NCI-H2171 treated with DMSO at 0.1 percent for 48 hours (cell line): ENCODE results near the gene TAF11L14.
"Not testable (repeated sequence)": the region's sequence is repeated elsewhere in the genome, so short reads cannot be mapped to it uniquely, and the experiment has no call there.

Source experiments
- DNase-seq: peaks from one replicate; lab custom pipeline; 2025; lab: John Stamatoyannopoulos, UW

Gene TAF11L14

DNA sequence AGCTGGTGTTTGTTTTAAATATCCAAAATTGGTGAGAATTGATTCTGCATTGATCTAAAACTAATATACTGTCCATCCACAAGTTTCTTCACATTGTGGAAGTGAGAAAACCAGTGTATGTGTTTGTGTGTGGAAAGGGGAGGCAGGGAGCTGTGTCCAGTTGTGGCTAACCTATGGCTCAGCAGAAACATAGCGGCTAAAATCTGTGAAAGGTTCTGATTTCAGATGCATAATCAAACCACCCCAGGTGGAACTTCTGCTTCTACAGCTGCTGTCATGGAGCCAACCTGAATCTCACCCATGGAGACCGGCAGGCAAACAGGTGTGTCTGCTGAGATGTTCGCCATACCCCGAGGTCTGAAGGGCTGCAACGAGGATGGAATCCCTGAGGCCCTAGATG, at the start of gene TAF11L14:
TAF11L14 (plus strand) TSS at position 301 of the 400 bp plus-strand sequence.
- no peak for DNase-seq

GRCh38 chr5:17585658-17586057, 48.6 kb upstream of the TAF11L14 start, which contains the start of gene TAF11L7:
Gene TAF11L7 (minus strand): TSS chr5:17585758.
- DNase-seq, result not testable (repeated sequence)

GRCh38 chr5:17590860-17591259, 43.4 kb upstream of the TAF11L14 start, which contains the start of gene TAF11L8:
Gene TAF11L8 (minus strand): TSS chr5:17590960.
- DNase-seq, result not testable (repeated sequence)

DNA sequence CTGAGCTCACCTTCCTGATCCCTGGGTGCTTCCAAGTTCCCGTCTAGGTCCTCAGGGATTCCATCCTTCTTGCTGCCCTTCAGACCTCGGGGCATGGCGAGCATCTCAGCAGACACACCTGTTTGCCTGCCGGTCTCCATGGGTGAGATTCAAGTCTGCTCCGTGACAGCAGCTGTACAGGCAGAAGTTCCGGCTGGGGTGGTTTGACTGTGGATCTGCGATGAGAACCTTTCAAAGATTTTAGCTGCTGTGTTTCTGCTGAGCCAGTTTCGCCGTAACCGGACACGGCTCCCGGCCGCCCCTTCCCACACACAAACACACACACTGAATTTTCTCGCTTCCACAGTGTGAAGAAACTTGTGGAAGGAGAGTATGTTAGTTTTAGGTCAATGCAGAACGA, 40.0 kb upstream of the TAF11L14 start, which contains the start of gene TAF11L9:
TAF11L9 (minus strand) TSS at position 140 of the 400 bp plus-strand sequence.
- DNase-seq, result not testable (repeated sequence)

GRCh38 chr5:17597728-17598127, 36.5 kb upstream of the TAF11L14 start, which contains the start of gene TAF11L10:
Gene TAF11L10 (minus strand): TSS chr5:17597828.
- not testable (repeated sequence) for DNase-seq

GRCh38 chr5:17603880-17604279, 30.4 kb upstream of the TAF11L14 start, which contains the start of gene TAF11L11:
Gene TAF11L11 (plus strand): TSS chr5:17604183.
- DNase-seq, result not testable (repeated sequence)

- no peak for DNase-seq
Observed at GRCh38 chr5:17604951-17605350, 29.3 kb upstream of the TAF11L14 start.

- DNase-seq, result not testable (repeated sequence)
Observed at GRCh38 chr5:17607461-17607860, 26.8 kb upstream of the TAF11L14 start.

DNA sequence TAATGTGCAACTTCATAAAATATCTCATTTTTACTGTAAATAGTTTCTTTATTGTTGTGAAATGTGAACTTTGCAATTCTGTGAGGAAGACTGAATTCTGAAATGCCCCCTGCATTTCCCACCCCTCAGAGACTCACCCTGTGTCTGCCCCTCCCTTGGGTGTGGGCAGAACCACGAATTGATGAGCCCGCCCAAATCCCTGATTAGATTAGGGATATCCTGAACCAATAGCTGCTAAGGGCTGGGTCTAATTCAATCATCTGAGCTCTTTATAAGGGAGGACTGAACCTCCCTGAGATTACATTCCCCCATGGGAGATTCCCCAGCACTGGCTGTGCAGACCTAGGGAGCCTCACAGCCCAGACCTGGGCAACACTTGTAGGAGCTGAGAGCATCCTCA, 24.2 kb upstream of the TAF11L14 start, which contains the start of gene TAF11L12:
TAF11L12 (plus strand) TSS at position 301 of the 400 bp plus-strand sequence.
- DNase-seq, result not testable (repeated sequence)

DNA sequence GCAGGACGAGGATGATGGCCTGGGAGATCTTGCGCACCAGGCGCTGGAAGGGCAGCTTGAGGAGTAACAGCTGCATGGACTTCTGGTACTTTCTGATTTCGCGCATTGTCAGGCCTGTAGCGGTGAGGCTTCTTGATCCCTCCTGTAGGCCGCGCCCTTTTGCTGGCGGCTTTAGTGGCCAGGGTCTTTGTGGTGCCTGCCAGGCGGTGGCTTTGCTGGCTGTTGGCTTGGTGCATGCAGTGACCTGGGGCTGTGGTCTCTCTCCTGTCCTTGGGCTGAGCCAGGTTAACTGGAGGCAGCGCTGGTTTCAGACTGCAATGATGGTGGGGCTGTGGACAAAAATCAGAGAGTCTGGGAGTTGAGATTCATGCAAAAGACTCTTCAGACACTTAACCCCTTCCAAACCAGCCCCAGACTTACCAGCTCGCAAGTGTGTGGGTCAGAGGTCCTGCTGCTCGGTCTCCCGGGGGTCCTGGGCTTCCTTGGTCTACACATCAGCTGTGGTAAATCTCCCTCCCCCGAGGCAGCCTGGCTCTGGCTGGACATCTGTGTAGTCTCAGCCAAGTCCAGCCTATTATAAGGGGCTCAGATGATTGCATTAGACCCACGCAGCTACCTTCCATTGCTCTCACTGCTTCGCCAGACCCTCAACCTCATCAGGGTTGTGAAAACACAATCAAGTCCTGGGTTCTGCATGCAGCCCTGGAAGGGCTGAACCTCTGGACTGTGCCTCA, 19.2 kb upstream of the TAF11L14 start:
- DNase-seq, result no peak

GRCh38 chr5:17619354-17619753, 14.9 kb upstream of the TAF11L14 start:
- DNase-seq, result no peak

DNA sequence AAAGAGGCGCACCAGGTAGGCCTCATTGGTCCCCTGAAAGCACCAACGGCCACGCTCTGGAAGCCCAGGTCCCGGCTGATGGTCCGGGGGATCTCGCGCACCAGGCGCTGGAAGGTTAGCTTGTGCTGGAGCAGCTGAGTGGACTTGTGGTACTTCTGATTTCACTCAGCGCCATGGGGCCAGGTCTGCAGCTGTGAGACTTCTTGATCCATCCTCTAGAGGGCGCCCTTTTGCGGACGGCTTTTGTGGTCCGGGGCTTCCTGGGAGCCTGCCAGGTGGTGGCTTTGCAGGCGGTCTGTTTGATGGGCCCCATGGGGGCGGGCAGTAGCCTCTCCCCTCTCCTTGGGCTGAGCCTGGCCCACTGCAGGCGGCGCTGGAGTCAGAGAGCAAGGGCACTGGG, 13.6 kb upstream of the TAF11L14 start:
- DNase-seq, result no peak

- no peak for DNase-seq
Observed at GRCh38 chr5:17625686-17626085, 8.6 kb upstream of the TAF11L14 start.

DNA sequence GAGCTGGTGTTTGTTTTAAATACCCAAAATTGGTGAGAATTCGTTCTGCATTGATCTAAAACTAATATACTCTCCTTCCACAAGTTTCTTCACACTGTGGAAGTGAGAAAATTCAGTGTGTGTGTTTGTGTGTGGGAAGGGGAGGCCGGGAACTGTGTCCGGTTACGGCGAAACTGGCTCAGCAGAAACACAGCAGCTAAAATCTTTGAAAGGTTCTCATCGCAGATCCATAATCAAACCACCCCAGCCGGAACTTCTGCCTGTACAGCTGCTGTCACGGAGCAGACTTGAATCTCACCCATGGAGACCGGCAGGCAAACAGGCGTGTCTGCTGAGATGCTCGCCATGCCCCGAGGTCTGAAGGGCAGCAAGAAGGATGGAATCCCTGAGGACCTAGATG, 2.5 kb upstream of the TAF11L14 start, which contains the start of gene TAF11L13:
TAF11L13 (plus strand) TSS at position 301 of the 400 bp plus-strand sequence.
- DNase-seq, result not testable (repeated sequence)

DNA sequence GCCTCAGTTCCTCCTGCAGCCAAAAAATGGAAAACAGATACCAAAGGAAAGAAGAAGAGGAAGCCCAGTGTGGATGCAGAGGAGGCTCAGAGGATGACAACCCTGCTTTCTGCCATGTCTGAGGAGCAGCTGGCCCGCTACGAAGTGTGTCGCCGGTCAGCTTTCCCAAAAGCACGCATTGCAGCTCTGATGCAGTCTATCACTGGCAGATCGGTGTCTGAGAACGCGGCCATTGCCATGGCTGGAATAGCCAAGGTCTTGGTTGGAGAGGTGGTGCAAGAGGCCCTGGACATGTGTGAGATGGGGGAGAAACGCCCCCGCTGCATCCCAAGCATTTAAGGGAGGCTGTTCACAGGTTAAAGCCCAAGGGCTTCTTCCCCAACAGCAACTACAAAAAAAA, 15.0 kb downstream of the TAF11L14 start:
- DNase-seq, result not testable (repeated sequence)

- not testable (repeated sequence) for DNase-seq
Observed at GRCh38 chr5:17655201-17655759, 21.0 kb downstream of the TAF11L14 start.

DNA sequence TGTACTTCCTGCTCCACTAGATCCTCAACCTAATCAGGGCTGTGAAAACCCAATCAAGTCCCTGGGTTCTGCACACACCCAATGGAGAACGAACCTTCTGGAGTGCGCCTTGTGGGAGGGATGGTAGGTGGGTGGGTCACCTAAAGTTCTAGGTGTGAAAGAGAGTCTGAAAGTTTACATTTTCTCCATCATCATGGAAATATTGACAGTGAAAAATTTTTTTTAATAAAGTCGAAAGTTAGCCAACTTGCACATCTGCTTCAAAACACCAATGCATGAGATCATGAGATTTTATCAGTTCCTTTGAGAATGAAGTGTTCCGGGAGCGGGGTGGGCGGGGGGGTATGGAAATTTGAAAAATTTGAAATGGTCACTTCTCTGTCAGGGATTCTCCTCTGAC, 21.7 kb downstream of the TAF11L14 start:
- DNase-seq, result no peak

DNA sequence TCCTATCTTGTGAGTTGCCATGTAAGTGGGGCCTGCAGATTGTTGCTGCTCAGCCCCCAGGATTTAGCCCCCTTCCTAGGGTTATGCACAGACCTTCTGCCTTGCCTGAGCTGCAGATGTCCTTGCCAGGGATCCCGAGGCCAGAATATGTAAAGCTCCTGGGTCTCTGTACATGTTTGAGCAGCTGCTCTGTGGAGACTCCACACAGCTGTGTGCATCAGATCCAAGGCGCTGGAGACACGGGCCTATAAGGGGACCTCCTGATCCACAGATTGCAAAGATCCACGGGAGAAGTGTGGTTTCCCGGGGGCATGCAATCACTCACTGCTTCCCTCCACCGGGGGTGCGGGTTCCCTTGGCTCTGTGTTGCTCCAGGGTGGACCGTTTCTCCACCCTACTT, 28.9 kb downstream of the TAF11L14 start:
- DNase-seq, result peak; percentile 63

GRCh38 chr5:17665836-17666235, 31.6 kb downstream of the TAF11L14 start:
- no peak for DNase-seq

DNA sequence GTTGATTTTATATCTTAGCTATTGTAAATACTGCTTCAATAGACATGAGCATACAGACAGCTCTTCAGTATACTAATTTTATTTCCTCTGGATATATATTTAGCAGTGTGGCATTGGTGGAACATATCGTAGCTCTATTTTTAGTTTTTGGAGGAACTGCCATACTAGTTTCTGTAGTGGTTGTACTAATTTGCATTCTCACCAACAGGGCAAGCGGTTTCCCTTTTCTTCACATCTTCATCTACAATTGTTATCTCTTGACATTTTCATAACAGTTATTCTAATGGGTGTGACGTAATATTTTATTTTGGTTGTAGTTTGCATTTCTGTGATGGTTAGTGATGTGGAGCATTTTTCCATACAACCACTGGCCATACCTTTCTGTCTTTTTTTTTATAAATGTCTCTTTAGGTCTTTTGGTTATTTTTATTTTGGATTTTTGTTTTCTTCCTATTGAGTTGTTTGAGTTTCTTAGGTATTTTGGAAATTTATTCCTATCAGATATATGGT, 32.5 kb downstream of the TAF11L14 start:
- DNase-seq, result no peak

DNA sequence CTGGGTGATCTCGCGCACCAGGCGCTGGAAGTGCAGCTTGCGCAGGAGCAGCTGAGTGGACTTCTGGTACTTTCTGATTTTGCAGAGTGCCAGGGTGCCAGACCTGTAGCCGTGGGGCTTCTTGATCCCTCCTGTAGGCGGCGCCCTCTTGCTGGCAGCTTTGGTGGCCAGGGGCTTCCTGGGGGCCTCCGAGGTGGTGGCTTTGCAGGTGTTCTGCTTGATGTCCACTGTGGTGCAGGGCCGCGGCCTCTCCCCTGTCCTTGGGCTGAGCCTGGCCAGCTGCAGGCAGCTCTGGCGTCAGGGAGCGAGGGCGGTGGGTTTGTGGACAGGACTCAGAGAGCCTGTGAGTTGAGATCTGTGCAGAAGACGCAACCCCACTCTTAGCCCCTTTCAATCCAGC, 36.1 kb downstream of the TAF11L14 start:
- DNase-seq, result no peak

DNA sequence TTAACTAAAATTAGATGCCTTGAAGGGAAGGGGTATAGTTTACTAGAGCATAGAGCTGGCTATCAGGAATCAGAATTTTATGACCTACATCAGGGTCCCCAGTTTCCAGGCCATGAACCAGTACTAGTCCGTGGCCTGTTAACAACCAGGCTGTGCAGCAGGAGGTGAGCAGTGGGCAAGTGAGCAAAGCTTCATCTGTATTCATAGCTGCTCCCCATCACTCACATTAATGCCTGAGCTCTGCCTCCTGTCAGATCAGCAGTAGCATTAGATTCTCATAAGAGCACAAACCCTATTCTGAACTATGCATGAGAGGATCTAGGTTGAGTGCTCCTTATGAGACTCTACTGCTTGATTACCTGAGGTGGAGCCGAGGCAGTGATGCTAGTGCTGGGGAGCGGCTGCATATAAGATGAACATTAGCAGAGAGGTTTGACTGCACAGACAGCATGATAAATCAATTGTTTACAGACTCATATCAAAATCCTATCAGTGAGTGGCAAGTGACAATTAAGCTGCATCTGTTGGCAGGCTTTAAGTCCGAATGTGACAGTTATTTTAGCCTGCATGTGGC, 44.6 kb downstream of the TAF11L14 start:
- DNase-seq, result no peak
